Spleen (tissue), 7 donors: Measurements from ENCODE around the gene GPR149.

Source experiments
- POLR2A ChIP-seq, 3 donors: fragments of 450-650 bp; IDR thresholded peaks; one replicate each; pipeline ENCODE4 v1.5.1; 2017; ENCODE audit warnings: antibody characterized with exemption in 3 of 3, mild to moderate bottlenecking in 1 of 3
- POLR2AphosphoS5 ChIP-seq, 3 donors: sonication (generic); formaldehyde crosslinking; IDR thresholded peaks; one replicate each; pipeline ENCODE4 v1.5.1; 2017; ENCODE audit warnings: antibody characterized with exemption in 3 of 3
- TF ChIP-seq, protein P1 (sequence below), 11 experiments: fragments of 200-600 bp in 7 of 11; fragments of 450-650 bp in 4 of 11; sonication (generic) in 4 of 11; IDR thresholded peaks in 8 of 11; conservative IDR thresholded peaks in 3 of 11; 1 replicate in 7 of 11; 2 replicates in 4 of 11; pipeline versions ENCODE4 v1.4.0 to v1.8.0; 2016 to 2021; ENCODE audit warnings: antibody characterized with exemption in 11 of 11, inconsistent platforms in 4 of 11, mild to moderate bottlenecking in 1 of 11
- donor health status: DM: no; HTN: no; CAD: no; lungs with moderate emphysema.
- donor health status: DM: no; HTN: no; CAD: no.
- donor health status: DM: no; HTN: no; CAD: no.

DNA sequence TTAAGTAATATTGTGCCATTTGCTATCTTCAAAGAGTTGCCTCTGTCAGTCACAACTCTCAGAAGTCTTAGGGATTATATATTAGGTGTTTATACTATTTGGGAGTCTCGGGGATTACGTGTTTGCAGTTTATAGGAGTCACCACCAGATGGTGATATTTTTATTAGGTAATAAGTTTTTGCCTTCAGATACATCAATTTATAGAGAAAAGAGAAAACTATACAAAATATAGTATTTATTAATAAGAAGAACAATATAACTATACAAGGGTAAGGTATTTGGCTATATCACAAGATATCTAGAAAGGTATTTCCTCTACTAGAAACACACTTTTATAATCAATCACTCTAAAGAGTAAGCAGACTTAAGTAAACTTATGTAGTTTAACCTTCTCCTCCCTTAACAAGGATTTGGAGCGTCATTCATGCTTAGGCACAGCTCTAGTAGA, 95.0 kb downstream of the GPR149 start:
- TF ChIP-seq, protein P1, sequence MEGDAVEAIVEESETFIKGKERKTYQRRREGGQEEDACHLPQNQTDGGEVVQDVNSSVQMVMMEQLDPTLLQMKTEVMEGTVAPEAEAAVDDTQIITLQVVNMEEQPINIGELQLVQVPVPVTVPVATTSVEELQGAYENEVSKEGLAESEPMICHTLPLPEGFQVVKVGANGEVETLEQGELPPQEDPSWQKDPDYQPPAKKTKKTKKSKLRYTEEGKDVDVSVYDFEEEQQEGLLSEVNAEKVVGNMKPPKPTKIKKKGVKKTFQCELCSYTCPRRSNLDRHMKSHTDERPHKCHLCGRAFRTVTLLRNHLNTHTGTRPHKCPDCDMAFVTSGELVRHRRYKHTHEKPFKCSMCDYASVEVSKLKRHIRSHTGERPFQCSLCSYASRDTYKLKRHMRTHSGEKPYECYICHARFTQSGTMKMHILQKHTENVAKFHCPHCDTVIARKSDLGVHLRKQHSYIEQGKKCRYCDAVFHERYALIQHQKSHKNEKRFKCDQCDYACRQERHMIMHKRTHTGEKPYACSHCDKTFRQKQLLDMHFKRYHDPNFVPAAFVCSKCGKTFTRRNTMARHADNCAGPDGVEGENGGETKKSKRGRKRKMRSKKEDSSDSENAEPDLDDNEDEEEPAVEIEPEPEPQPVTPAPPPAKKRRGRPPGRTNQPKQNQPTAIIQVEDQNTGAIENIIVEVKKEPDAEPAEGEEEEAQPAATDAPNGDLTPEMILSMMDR (IDR thresholded peaks at IDR 0.05 in 8 of 11, conservative IDR thresholded peaks at IDR 0.05 in 3 of 11), result peak in 10 of 11 experiments; percentile 12 to 73 (median 62)
- TF ChIP-seq POLR2AphosphoS5 (IDR thresholded peaks at IDR 0.05), result no peak
- TF ChIP-seq POLR2A (IDR thresholded peaks at IDR 0.05), result no peak
